ENCODE data around the gene MIXL1. TPM values are rescaled to one million over a fixed set of nuclear protein-coding genes. Genes with fewer than 3 reads are reported as not detected.
A peak's percentile ranks its signal among the peaks of the same experiment; 100 is the strongest.
"Not testable (repeated sequence)": the region's sequence is repeated elsewhere in the genome, so short reads cannot be mapped to it uniquely, and the experiment has no call there.

MIXL1 gene
- total and polyA plus RNA-seq, 9 donors = 0.27 to 0.98 (median 0.77) TPM

- no peaks in the 10 kb centered on the region for H3K4me1 ChIP-seq (ENCODE audit: control insufficient read depth, insufficient read depth, low read length)
- no peak for DNase-seq
- no peaks in the 10 kb centered on the region for H3K9me3 ChIP-seq (replicated peaks; ENCODE audit: control insufficient read depth, low read depth, low read length)
- H3K27ac ChIP-seq (ENCODE audit: low read length) = no peak overlapping the region
- H3K36me3 ChIP-seq (ENCODE audit: control insufficient read depth, insufficient read depth, low read length) = no peaks in the 10 kb centered on the region
- no peaks in the 10 kb centered on the region for H3K27me3 ChIP-seq (ENCODE audit: control insufficient read depth, insufficient read depth, low read length)
- H3K4me3 ChIP-seq (ENCODE audit: low read length) = no peak overlapping the region
- no CpG with 5 or more reads among the region's 5 CpGs for WGBS (ENCODE audit: insufficient coverage)
Measured at GRCh38 chr1:226201029-226201593, 22.4 kb upstream of the MIXL1 start.

GRCh38 chr1:226202246-226202645, 21.2 kb upstream of the MIXL1 start:
- Histone ChIP-seq H3K27me3 (ENCODE audit: control insufficient read depth, insufficient read depth, low read length) (no peaks in the 10 kb centered on the region), H3K9me3 (replicated peaks; ENCODE audit: control insufficient read depth, low read depth, low read length) (no peaks in the 10 kb centered on the region), H3K36me3 (ENCODE audit: control insufficient read depth, insufficient read depth, low read length) (no peaks in the 10 kb centered on the region), H3K4me3 (ENCODE audit: low read length) (no peak overlapping the region), H3K27ac (ENCODE audit: low read length) (no peak overlapping the region), H3K4me1 (ENCODE audit: control insufficient read depth, insufficient read depth, low read length) (no peaks in the 10 kb centered on the region)
- 100% methylated on average over 1 of the region's 3 CpGs for WGBS (ENCODE audit: insufficient coverage)
- DNase-seq = no peak

- not testable (repeated sequence) for H3K27ac ChIP-seq (ENCODE audit: low read length); H3K9me3 ChIP-seq (replicated peaks; ENCODE audit: control insufficient read depth, low read depth, low read length); DNase-seq; H3K4me3 ChIP-seq (ENCODE audit: low read length); H3K4me1 ChIP-seq (ENCODE audit: control insufficient read depth, insufficient read depth, low read length); H3K27me3 ChIP-seq (ENCODE audit: control insufficient read depth, insufficient read depth, low read length); H3K36me3 ChIP-seq (ENCODE audit: control insufficient read depth, insufficient read depth, low read length)
- WGBS (ENCODE audit: insufficient coverage) = 100% methylated on average over 1 of the region's 6 CpGs
Measured at GRCh38 chr1:226202666-226203065, 20.8 kb upstream of the MIXL1 start.

DNA sequence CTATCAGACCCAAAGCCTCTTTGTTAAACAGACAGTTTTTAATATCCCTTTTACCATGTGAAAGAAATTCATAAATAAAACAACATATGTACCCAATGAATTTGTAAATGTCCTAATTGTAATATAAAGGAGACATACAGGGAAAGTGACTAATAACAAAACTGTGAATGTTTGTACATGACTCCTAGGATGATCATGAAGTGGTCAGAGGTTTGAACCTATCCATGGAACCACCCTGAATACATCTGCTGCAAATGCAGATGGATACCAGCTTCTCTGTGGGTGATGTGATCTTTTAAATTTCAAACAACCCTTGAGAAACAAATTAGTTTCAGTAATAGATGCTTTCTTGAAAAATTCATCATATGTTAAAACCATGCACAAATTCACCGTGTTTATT, 20.2 kb upstream of the MIXL1 start:
- no peak for DNase-seq
- H3K36me3 ChIP-seq (ENCODE audit: control insufficient read depth, insufficient read depth, low read length) = no peaks in the 10 kb centered on the region
- H3K9me3 ChIP-seq (replicated peaks; ENCODE audit: control insufficient read depth, low read depth, low read length) = no peaks in the 10 kb centered on the region
- no peaks in the 10 kb centered on the region for H3K27me3 ChIP-seq (ENCODE audit: control insufficient read depth, insufficient read depth, low read length)
- WGBS (ENCODE audit: insufficient coverage) = no CpG with 5 or more reads among the region's 1 CpG
- H3K4me1 ChIP-seq (ENCODE audit: control insufficient read depth, insufficient read depth, low read length) = no peaks in the 10 kb centered on the region
- no peak overlapping the region for H3K27ac ChIP-seq (ENCODE audit: low read length)
- no peak overlapping the region for H3K4me3 ChIP-seq (ENCODE audit: low read length)

GRCh38 chr1:226203655-226204054, 19.8 kb upstream of the MIXL1 start:
- no CpG with 5 or more reads among the region's 4 CpGs for WGBS (ENCODE audit: insufficient coverage)
- Histone ChIP-seq H3K36me3 (ENCODE audit: control insufficient read depth, insufficient read depth, low read length) (no peaks in the 10 kb centered on the region), H3K4me1 (ENCODE audit: control insufficient read depth, insufficient read depth, low read length) (no peaks in the 10 kb centered on the region)

DNA sequence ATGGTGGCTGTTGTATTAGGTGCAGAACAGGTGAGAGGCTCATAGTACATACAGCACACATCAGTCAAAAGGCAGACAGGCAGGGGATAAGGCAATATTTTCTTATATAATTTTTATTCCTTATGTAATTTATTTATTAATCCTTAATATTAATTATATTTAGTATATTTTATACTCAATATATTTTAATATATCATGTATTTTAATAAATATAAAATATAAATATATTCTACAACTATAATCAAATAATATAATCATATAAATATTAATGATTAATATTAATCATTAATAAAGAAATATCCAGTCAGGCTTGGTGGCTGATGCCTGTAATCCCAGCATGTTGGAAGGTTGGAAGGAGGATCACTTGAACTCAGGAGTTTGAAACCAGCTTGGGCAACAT, 19.3 kb upstream of the MIXL1 start:
- no peaks in the 10 kb centered on the region for H3K4me1 ChIP-seq (ENCODE audit: control insufficient read depth, insufficient read depth, low read length)
- DNase-seq = no peak
- H3K27me3 ChIP-seq (ENCODE audit: control insufficient read depth, insufficient read depth, low read length) = no peaks in the 10 kb centered on the region
- H3K9me3 ChIP-seq (replicated peaks; ENCODE audit: control insufficient read depth, low read depth, low read length) = no peaks in the 10 kb centered on the region
- no peaks in the 10 kb centered on the region for H3K36me3 ChIP-seq (ENCODE audit: control insufficient read depth, insufficient read depth, low read length)
- H3K4me3 ChIP-seq (ENCODE audit: low read length) = no peak overlapping the region
- no peak overlapping the region for H3K27ac ChIP-seq (ENCODE audit: low read length)

More at GRCh38 chr1:226203655-226204054, 19.8 kb upstream of the MIXL1 start:
- no peak overlapping the region for H3K27ac ChIP-seq (ENCODE audit: low read length)
- no peaks in the 10 kb centered on the region for H3K9me3 ChIP-seq (replicated peaks; ENCODE audit: control insufficient read depth, low read depth, low read length)
- H3K4me3 ChIP-seq (ENCODE audit: low read length) = no peak overlapping the region
- DNase-seq = no peak
- no peaks in the 10 kb centered on the region for H3K27me3 ChIP-seq (ENCODE audit: control insufficient read depth, insufficient read depth, low read length)

GRCh38 chr1:226207048-226207447, 16.4 kb upstream of the MIXL1 start:
- Histone ChIP-seq H3K36me3 (ENCODE audit: control insufficient read depth, insufficient read depth, low read length) (no peaks in the 10 kb centered on the region), H3K27me3 (ENCODE audit: control insufficient read depth, insufficient read depth, low read length) (peaks cover 2% of the 10 kb centered on the region), H3K9me3 (replicated peaks; ENCODE audit: control insufficient read depth, low read depth, low read length) (no peaks in the 10 kb centered on the region), H3K27ac (ENCODE audit: low read length) (no peak overlapping the region), H3K4me1 (ENCODE audit: control insufficient read depth, insufficient read depth, low read length) (peaks cover 2% of the 10 kb centered on the region), H3K4me3 (ENCODE audit: low read length) (no peak overlapping the region)
- WGBS (ENCODE audit: insufficient coverage) = 100% methylated on average over 1 of the region's 5 CpGs
- DNase-seq = no peak

DNA sequence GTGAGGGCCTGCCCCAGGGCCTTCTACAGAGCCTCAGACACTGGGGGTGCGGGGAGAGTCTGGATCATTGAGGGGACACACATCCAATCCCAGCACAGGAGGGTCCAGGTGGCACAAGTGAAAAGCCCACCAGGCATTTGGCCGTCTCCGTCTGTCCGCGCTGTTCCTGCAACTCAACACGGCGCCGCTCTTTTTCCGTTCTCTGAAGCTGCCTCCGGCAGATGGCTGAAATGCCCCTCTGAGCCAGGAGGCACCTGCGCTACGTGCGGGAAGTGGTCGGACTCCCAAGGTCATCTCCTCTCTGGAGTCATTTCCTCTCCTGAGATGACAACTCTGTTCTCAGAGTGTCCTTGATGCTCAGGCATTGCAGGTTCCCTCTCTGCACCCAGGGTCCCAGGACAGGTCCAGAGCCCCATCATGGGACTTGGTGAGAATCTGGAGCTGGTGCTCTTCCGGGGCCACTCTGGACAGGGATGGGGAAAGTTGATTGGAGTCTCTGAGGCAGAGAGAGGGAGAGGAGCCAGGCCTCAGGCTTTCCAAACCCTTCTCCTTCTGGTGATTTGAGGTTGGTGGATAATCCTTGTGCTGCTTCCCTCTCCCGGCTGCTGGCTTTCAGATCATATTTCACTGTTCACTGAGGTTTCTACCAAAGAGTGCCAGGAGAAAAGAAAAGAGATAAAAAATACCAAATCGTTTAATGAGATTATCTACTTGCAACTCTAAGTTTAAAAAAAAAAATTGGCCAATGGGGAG, 14.0 kb upstream of the MIXL1 start:
- Histone ChIP-seq H3K4me3 (ENCODE audit: low read length) (no peak overlapping the region), H3K4me1 (ENCODE audit: control insufficient read depth, insufficient read depth, low read length) (peaks cover 2% of the 10 kb centered on the region), H3K27me3 (ENCODE audit: control insufficient read depth, insufficient read depth, low read length) (peaks cover 2% of the 10 kb centered on the region), H3K36me3 (ENCODE audit: control insufficient read depth, insufficient read depth, low read length) (no peaks in the 10 kb centered on the region), H3K9me3 (replicated peaks; ENCODE audit: control insufficient read depth, low read depth, low read length) (no peaks in the 10 kb centered on the region), H3K27ac (ENCODE audit: low read length) (no peak overlapping the region)
- DNase-seq = peak; percentile 21
- WGBS (ENCODE audit: insufficient coverage) = 75% methylated on average over 14 of the region's 17 CpGs

GRCh38 chr1:226210571-226211176, 12.8 kb upstream of the MIXL1 start:
- no peak for DNase-seq
- Histone ChIP-seq H3K4me1 (ENCODE audit: control insufficient read depth, insufficient read depth, low read length) (peaks cover 2% of the 10 kb centered on the region), H3K27me3 (ENCODE audit: control insufficient read depth, insufficient read depth, low read length) (peaks cover 2% of the 10 kb centered on the region), H3K27ac (ENCODE audit: low read length) (no peak overlapping the region), H3K36me3 (ENCODE audit: control insufficient read depth, insufficient read depth, low read length) (no peaks in the 10 kb centered on the region), H3K9me3 (replicated peaks; ENCODE audit: control insufficient read depth, low read depth, low read length) (no peaks in the 10 kb centered on the region), H3K4me3 (ENCODE audit: low read length) (no peak overlapping the region)
- 38% methylated on average over 6 of the region's 7 CpGs for WGBS (ENCODE audit: insufficient coverage)

DNA sequence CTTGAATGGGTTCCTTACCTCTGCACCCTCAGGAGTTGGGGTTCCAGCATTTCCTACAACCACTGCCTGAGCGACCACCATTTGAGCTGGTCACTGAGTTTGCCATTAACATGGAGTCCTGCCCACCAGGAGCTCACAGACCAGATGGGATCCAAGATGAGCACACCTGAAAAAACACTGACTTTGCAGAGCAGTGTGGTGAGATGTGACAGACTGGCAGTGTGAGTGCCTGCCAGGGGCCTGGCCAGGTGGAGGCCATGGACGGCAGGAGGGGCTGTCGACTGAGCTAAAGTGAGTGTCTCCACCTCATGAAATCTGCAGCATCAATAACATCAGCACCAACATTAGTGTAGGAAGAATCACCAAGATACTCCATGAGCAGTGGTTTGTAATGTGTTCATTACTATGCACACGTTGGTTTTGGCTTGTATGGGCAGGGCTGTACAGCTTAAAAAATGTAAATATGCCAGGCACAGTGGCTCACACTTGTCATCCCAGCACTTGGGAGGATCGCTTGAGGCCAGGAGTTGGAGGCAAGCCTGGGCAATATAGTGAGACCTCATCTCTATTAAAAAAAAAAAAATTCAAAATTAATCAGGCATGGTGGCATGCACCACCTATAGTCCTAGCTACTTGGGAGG, 12.2 kb upstream of the MIXL1 start:
- Histone ChIP-seq H3K27me3 (ENCODE audit: control insufficient read depth, insufficient read depth, low read length) (peaks cover 2% of the 10 kb centered on the region), H3K9me3 (replicated peaks; ENCODE audit: control insufficient read depth, low read depth, low read length) (no peaks in the 10 kb centered on the region), H3K4me1 (ENCODE audit: control insufficient read depth, insufficient read depth, low read length) (peaks cover 2% of the 10 kb centered on the region), H3K27ac (ENCODE audit: low read length) (no peak overlapping the region), H3K36me3 (ENCODE audit: control insufficient read depth, insufficient read depth, low read length) (no peaks in the 10 kb centered on the region), H3K4me3 (ENCODE audit: low read length) (no peak overlapping the region)
- DNase-seq = no peak
- 67% methylated on average over 2 of the region's 5 CpGs for WGBS (ENCODE audit: insufficient coverage)
